Prostate gland (tissue), 2 donors: Measurements from ENCODE around the gene FASLG.

Experiments
- CTCF ChIP-seq, 4 experiments: fragments of 200-600 bp in 2 of 4; fragments of 450-650 bp in 2 of 4; sonication (generic) in 2 of 4; IDR thresholded peaks; 1 replicate in 3 of 4; 2 replicates in 1 of 4; pipeline ENCODE4 v1.5.1; 2016 to 2019; ENCODE audit warnings: antibody characterized with exemption in 4 of 4, mild to moderate bottlenecking in 2 of 4, moderate library complexity in 2 of 4
- POLR2A ChIP-seq: fragments of 450-650 bp; IDR thresholded peaks from one replicate; pipeline ENCODE4 v1.6.1; 2016; ENCODE audit warnings: antibody characterized with exemption, mild to moderate bottlenecking
- POLR2AphosphoS5 ChIP-seq: sonication (generic); formaldehyde crosslinking; IDR thresholded peaks from one replicate; pipeline ENCODE4 v1.6.1; 2017; ENCODE audit warnings: antibody characterized with exemption

- TF ChIP-seq POLR2A, result no peak
- TF ChIP-seq CTCF (IDR thresholded peaks at IDR 0.05), result no peak
- no peak for TF ChIP-seq POLR2AphosphoS5
Observed at GRCh38 chr1:172613294-172613693, 45.6 kb upstream of the FASLG start.
